K562 (cell line): ENCODE results near the gene GET3. TPM values are rescaled to one million over a fixed set of nuclear protein-coding genes. Genes with fewer than 3 reads are reported as not detected.

Experiments
- ARID3B ChIP-seq: fragments of 250-450 bp; sonication (Bioruptor Pico); IDR thresholded peaks from 2 replicates; pipeline ENCODE4 v1.4.0; 2020; ENCODE audit warnings: borderline replicate concordance
- BDP1 ChIP-seq: IDR thresholded peaks from 3 replicates; pipeline ENCODE4 v1.6.1; 2011; ENCODE audit not compliant: insufficient read length, insufficient read depth
- FOS ChIP-seq: IDR thresholded peaks from 3 replicates; pipeline ENCODE4 v1.6.1; 2011; ENCODE audit not compliant: insufficient read length; ENCODE audit errors: extremely low read depth
- HNRNPLL ChIP-seq: fragments of 200-400 bp; formaldehyde crosslinking; IDR thresholded peaks from 2 replicates; pipeline ENCODE4 v1.6.1; 2017; ENCODE audit warnings: low read length, low read depth, mild to moderate bottlenecking; ENCODE audit not compliant: poor library complexity, severe bottlenecking
- NFATC3 ChIP-seq: fragments of 450-650 bp; IDR thresholded peaks from 2 replicates; pipeline ENCODE4 v1.6.1; 2017; ENCODE audit warnings: mild to moderate bottlenecking
- NONO ChIP-seq, 2 experiments: fragments of 200-400 bp in 1 of 2; fragments of 450-650 bp in 1 of 2; formaldehyde crosslinking in 1 of 2; IDR thresholded peaks; 2 replicates each; pipeline ENCODE4 v1.6.1; 2017; ENCODE audit warnings: low read depth in 2 of 2, mild to moderate bottlenecking in 2 of 2, moderate library complexity in 2 of 2, low read length in 1 of 2
- RBFOX2 ChIP-seq: fragments of 200-400 bp; formaldehyde crosslinking; IDR thresholded peaks from 2 replicates; pipeline ENCODE4 v1.6.1; 2017; ENCODE audit warnings: low read depth, mild to moderate bottlenecking, low read length, moderate library complexity
- SIRT6 ChIP-seq: IDR thresholded peaks from one replicate; pipeline ENCODE4 v1.6.1; 2012; ENCODE audit warnings: low read depth, mild to moderate bottlenecking, control low read depth, inconsistent platforms, low read length, moderate library complexity
- YY1 ChIP-seq, 3 experiments: IDR thresholded peaks; 2 replicates each; pipeline ENCODE4 v1.6.1; 2011; ENCODE audit warnings: low read length in 2 of 3, mild to moderate bottlenecking in 2 of 3, moderate library complexity in 2 of 3, borderline replicate concordance in 1 of 3, control low read depth in 1 of 3, low read depth in 1 of 3; ENCODE audit not compliant: insufficient read depth in 3 of 3, insufficient replicate concordance in 2 of 3, control insufficient read depth in 1 of 3, insufficient read length in 1 of 3; ENCODE audit errors: extremely low read depth in 1 of 3
- ZBTB11 ChIP-seq, 3 experiments: fragments of 200-800 bp in 1 of 3; fragments of 250-450 bp in 1 of 3; fragments of 450-650 bp in 1 of 3; sonication (Bioruptor Pico) in 1 of 3; sonication (Bioruptor generic) in 1 of 3; formaldehyde crosslinking in 1 of 3; IDR thresholded peaks; 2 replicates each; pipeline versions ENCODE4 v1.6.1 to v1.8.0; 2016 to 2022; ENCODE audit warnings: mild to moderate bottlenecking in 2 of 3, missing genetic modification characterization in 2 of 3, missing compliant biosample characterization in 1 of 3, moderate library complexity in 1 of 3
- ZBTB12 ChIP-seq: fragments of 250-450 bp; sonication (Bioruptor Pico); IDR thresholded peaks from 2 replicates; pipeline ENCODE4 v1.4.0; 2020
- ZNF217 ChIP-seq: sonication (generic); formaldehyde crosslinking; IDR thresholded peaks from 2 replicates; pipeline ENCODE4 v1.8.0; 2022; ENCODE audit warnings: mild to moderate bottlenecking, missing genetic modification reagents
- ZNF274 ChIP-seq: IDR thresholded peaks from 2 replicates; pipeline ENCODE4 v1.6.1; 2011; ENCODE audit warnings: low read depth, mild to moderate bottlenecking, low read length, moderate library complexity, borderline replicate concordance
- ZNF445 ChIP-seq: fragments of 250-450 bp; sonication (Bioruptor Pico); IDR thresholded peaks from 2 replicates; pipeline ENCODE4 v1.4.0; 2020; ENCODE audit warnings: low read depth, mild to moderate bottlenecking, moderate library complexity
- ZNF655 ChIP-seq: fragments of 250-450 bp; sonication (Bioruptor Pico); IDR thresholded peaks from 2 replicates; pipeline ENCODE4 v1.5.0; 2021
- polyA plus RNA-seq, 8 experiments: library from polyadenylated mRNA; depleted of rRNA in 4 of 8; stranded (reverse) in 5 of 8; unstranded in 3 of 8; fragments of >200 nt; fragmentation: Nextera tagmentation in 2 of 8; fragmentation: Illumina TruSeq in 1 of 8; extraction: Ambion mirVana in 2 of 8; extraction: Trizol in 1 of 8; gene quantifications; 2 replicates each; pipeline versions ENCODE4 v1.2.1 to v1.2.3, GENCODE V29; 2011 to 2014; ENCODE audit warnings: inconsistent platforms in 1 of 8, missing spikeins in 1 of 8
- total RNA-seq, 7 experiments: library from RNA; depleted of rRNA in 6 of 7; stranded (reverse); fragments of >200 nt in 6 of 7; fragmentation: Illumina TruSeq in 2 of 7; extraction: Trizol in 2 of 7; gene quantifications; 2 replicates each; pipeline versions ENCODE4 v1.2.1 to v1.2.3, GENCODE V29; 2011 to 2021; ENCODE audit warnings: low replicate concordance in 1 of 7

GET3 gene
- total and polyA plus RNA-seq, 9 of the 15 experiments (the other 6 are each of a cell fraction or from before 2014, with no cell fraction given), result 8.3 to 83.5 (median 51.8) TPM

- TF ChIP-seq FOS (peak; percentile 77), ZNF274 (no peak), BDP1 (no peak), HNRNPLL (no peak), SIRT6 (no peak), RBFOX2 (no peak; the same call in 1 of the 2 replicates), ZBTB12 (CRISPR knock-in tag) (no peak), ARID3B (no peak), ZNF655 (CRISPR knock-in tag) (no peak), ZBTB11 (CRISPR knock-in tag; IDR thresholded peaks at IDR 0.05) (no peak), ZNF217 (CRISPR knock-in tag) (no peak), YY1 (IDR thresholded peaks at IDR 0.05; ENCODE audit: borderline replicate concordance in 1 of 3, control insufficient read depth in 1 of 3, extremely low read depth in 1 of 3, insufficient read depth in 3 of 3, insufficient read length in 1 of 3, insufficient replicate concordance in 2 of 3, low read depth in 1 of 3, low read length in 2 of 3) (no peak), NONO (IDR thresholded peaks at IDR 0.05; ENCODE audit: low read depth in 2 of 2, low read length in 1 of 2) (no peak), NFATC3 (no peak), ZNF445 (CRISPR knock-in tag) (no peak)
Measured at GRCh38 chr19:12703046-12703445, 34.3 kb upstream of the GET3 start (continued).
